Activated CD4-positive, alpha-beta T cell treated with anti-CD3 and anti-CD28 coated beads for 36 hours (primary cell): ENCODE measurements around the gene COX19. TPM values are rescaled to one million over a fixed set of nuclear protein-coding genes. Genes with fewer than 3 reads are reported as not detected.
"Not testable (repeated sequence)": the region's sequence is repeated elsewhere in the genome, so short reads cannot be mapped to it uniquely, and the experiment has no call there.

Experiments
- ATAC-seq: fragments of 200-7000 bp; cut with Tn5 transposase; one replicate; pipeline ENCODE4 v1.10.0; 2021; ENCODE audit warnings: mild to moderate bottlenecking, moderate library complexity
- CTCF ChIA-PET: fragments of 350-600 bp; sonication (Branson Sonifier 250); formaldehyde crosslinking; loops from one replicate; lab custom pipeline; 2021; ENCODE audit warnings: antibody characterized with exemption; lab: Charles Lee
- POLR2A ChIA-PET: fragments of 350-600 bp; sonication (Branson Sonifier 250); formaldehyde crosslinking; loops from one replicate; lab custom pipeline; 2021; ENCODE audit warnings: antibody characterized with exemption, inconsistent platforms; lab: Charles Lee
- DNase-seq: peaks from one replicate; pipeline ENCODE4 v3.0.0-alpha.2; 2020
- H3K27ac Mint-ChIP-seq: one replicate; pipeline ENCODE4 v1.8.0; 2021; ENCODE audit warnings: mixed read lengths
- H3K27me3 Mint-ChIP-seq: one replicate; pipeline ENCODE4 v1.8.0; 2021; ENCODE audit warnings: mixed read lengths
- H3K36me3 Mint-ChIP-seq: one replicate; pipeline ENCODE4 v1.8.0; 2021; ENCODE audit warnings: low read depth, mixed read lengths
- H3K4me1 Mint-ChIP-seq: one replicate; pipeline ENCODE4 v1.8.0; 2021; ENCODE audit warnings: mixed read lengths
- H3K4me3 Mint-ChIP-seq: one replicate; pipeline ENCODE4 v1.8.0; 2021; ENCODE audit warnings: mild to moderate bottlenecking, moderate library complexity, mixed read lengths
- H3K9me3 Mint-ChIP-seq: one replicate; pipeline ENCODE4 v1.8.0; 2021; ENCODE audit warnings: low read depth, mixed read lengths
- intact Hi-C, 2 experiments: fragments of 100-400 bp; cut with DNase I in 1 of 2; cut with micrococcal nuclease in 1 of 2; formaldehyde crosslinking; loops; one replicate each; pipeline versions ENCODE4 v1.14.2 to v1.15.1; 2022 to 2024; cut with DNase I, micrococcal nuclease
- total RNA-seq, 2 experiments: library from RNA; stranded (reverse); gene quantifications; one replicate each; pipeline ENCODE4 v1.2.3, GENCODE V29; 2021

The COX19 gene
- total RNA-seq, 2 experiments from 2014 or later: 11.3 to 14.6 TPM

- Mint-ChIP-seq H3K4me1 (peaks cover 6% of the 10 kb centered on the region), H3K9me3 (no peaks in the 10 kb centered on the region), H3K36me3 (peaks cover 6% of the 10 kb centered on the region), H3K4me3 (no peak overlapping the region), H3K27me3 (no peaks in the 10 kb centered on the region), H3K27ac (no peak overlapping the region)
- intact Hi-C loops: no loop called here
- ATAC-seq: no peak
- no peak for DNase-seq
- CTCF ChIA-PET: no interaction called here
- POLR2A ChIA-PET: no interaction called here
These were observed 33.5 kb upstream of the COX19 start for GRCh38 chr7:1008733-1009363.

- POLR2A ChIA-PET: no interaction called here
- Mint-ChIP-seq H3K4me1 (peaks cover 6% of the 10 kb centered on the region), H3K27ac (no peak overlapping the region), H3K27me3 (no peaks in the 10 kb centered on the region), H3K36me3 (peaks cover 6% of the 10 kb centered on the region), H3K9me3 (no peaks in the 10 kb centered on the region), H3K4me3 (no peak overlapping the region)
- DNase-seq: no peak
- ATAC-seq: no peak
- CTCF ChIA-PET: no interaction called here
- intact Hi-C loops: no loop called here
These were observed 32.6 kb upstream of the COX19 start for GRCh38 chr7:1007901-1008300.

GRCh38 chr7:1005303-1005702 lies 30.0 kb upstream of the COX19 start:
- ChIA-PET CTCF (interaction anchor here (0.6 kb wide), 1 partner anchor 207 kb away, joined by 3 read pairs; no protein-coding TSS in a partner anchor), POLR2A (no interaction called here)
- peaks cover 6% of the 10 kb centered on the region for H3K36me3 Mint-ChIP-seq
- H3K4me3 Mint-ChIP-seq: no peak overlapping the region
- no peaks in the 10 kb centered on the region for H3K27me3 Mint-ChIP-seq
- intact Hi-C loops: no loop called here
- H3K4me1 Mint-ChIP-seq: no peaks in the 10 kb centered on the region
- no peak for ATAC-seq
- DNase-seq: no peak
- no peak overlapping the region for H3K27ac Mint-ChIP-seq
- no peaks in the 10 kb centered on the region for H3K9me3 Mint-ChIP-seq

GRCh38 chr7:1004018-1004852 lies 28.9 kb upstream of the COX19 start:
- ChIA-PET POLR2A (no interaction called here), CTCF (interaction anchor here (0.5 to 0.9 kb wide), 3 partner anchors 82 to 420 kb away, joined by 3 read pairs; no protein-coding TSS in a partner anchor)
- H3K9me3 Mint-ChIP-seq: no peaks in the 10 kb centered on the region
- no peak overlapping the region for H3K4me3 Mint-ChIP-seq
- H3K36me3 Mint-ChIP-seq: peaks cover 6% of the 10 kb centered on the region
- no peaks in the 10 kb centered on the region for H3K4me1 Mint-ChIP-seq
- intact Hi-C loops: no loop called here
- DNase-seq (no peak), ATAC-seq (no peak)
- no peaks in the 10 kb centered on the region for H3K27me3 Mint-ChIP-seq
- no peak overlapping the region for H3K27ac Mint-ChIP-seq

GRCh38 chr7:1002445-1002844 lies 27.1 kb upstream of the COX19 start:
- H3K36me3 Mint-ChIP-seq, DNase-seq, H3K4me1 Mint-ChIP-seq, H3K27me3 Mint-ChIP-seq, POLR2A ChIA-PET, intact Hi-C loops, CTCF ChIA-PET, H3K4me3 Mint-ChIP-seq, ATAC-seq, H3K9me3 Mint-ChIP-seq, H3K27ac Mint-ChIP-seq: not testable (repeated sequence)

GRCh38 chr7:1002026-1002425 lies 26.7 kb upstream of the COX19 start:
- H3K27me3 Mint-ChIP-seq, H3K4me1 Mint-ChIP-seq, H3K9me3 Mint-ChIP-seq, H3K4me3 Mint-ChIP-seq, POLR2A ChIA-PET, ATAC-seq, DNase-seq, CTCF ChIA-PET, intact Hi-C loops, H3K27ac Mint-ChIP-seq, H3K36me3 Mint-ChIP-seq: not testable (repeated sequence)

GRCh38 chr7:1001069-1001770 lies 25.9 kb upstream of the COX19 start:
- POLR2A ChIA-PET, H3K27ac Mint-ChIP-seq, H3K4me3 Mint-ChIP-seq, CTCF ChIA-PET, H3K27me3 Mint-ChIP-seq, H3K9me3 Mint-ChIP-seq, H3K36me3 Mint-ChIP-seq, H3K4me1 Mint-ChIP-seq, intact Hi-C loops: not testable (repeated sequence)
- DNase-seq: peak; percentile 45
- peak; percentile 63 for ATAC-seq

GRCh38 chr7:999941-1000935 lies 24.9 kb upstream of the COX19 start:
- Mint-ChIP-seq H3K36me3 (peaks cover 1% of the 10 kb centered on the region), H3K4me3 (no peak overlapping the region), H3K9me3 (no peaks in the 10 kb centered on the region), H3K4me1 (no peaks in the 10 kb centered on the region), H3K27ac (no peak overlapping the region), H3K27me3 (no peaks in the 10 kb centered on the region)
- intact Hi-C loops: no loop called here
- CTCF ChIA-PET: interaction anchor here (2.1 kb wide), 1 partner anchor 65 kb away, joined by 8 read pairs; no protein-coding TSS in a partner anchor
- POLR2A ChIA-PET: no interaction called here
- ATAC-seq: no peak
- DNase-seq: no peak

- Mint-ChIP-seq H3K9me3 (no peaks in the 10 kb centered on the region), H3K4me1 (no peaks in the 10 kb centered on the region), H3K4me3 (no peak overlapping the region), H3K27me3 (no peaks in the 10 kb centered on the region), H3K27ac (no peak overlapping the region), H3K36me3 (peaks cover 1% of the 10 kb centered on the region)
- CTCF ChIA-PET: interaction anchor here (1.1 to 2.1 kb wide), 2 partner anchors 66 to 178 kb away, joined by 4 to 8 read pairs; no protein-coding TSS in a partner anchor
- DNase-seq (no peak), ATAC-seq (no peak)
- intact Hi-C loops: no loop called here
- POLR2A ChIA-PET: no interaction called here
These were observed 24.0 kb upstream of the COX19 start for GRCh38 chr7:999149-999879.
